Right renal pelvis (tissue), 4 donors: ENCODE measurements around the gene PRKCB. TPM values are rescaled to one million over a fixed set of nuclear protein-coding genes. Genes with fewer than 3 reads are reported as not detected.
A peak's percentile ranks its signal among the peaks of the same experiment; 100 is the strongest.
"Not testable (repeated sequence)": the region's sequence is repeated elsewhere in the genome, so short reads cannot be mapped to it uniquely, and the experiment has no call there.

Experiments
- DNase-seq, 4 donors: peaks; one replicate each; pipeline ENCODE4 v3.0.0-alpha.2; 2013; ENCODE audit warnings: low read depth in 4 of 4, low spot score in 3 of 4, missing footprints in 1 of 4
- polyA plus RNA-seq, 4 donors: library from polyadenylated mRNA; unstranded; fragments of 120-200 nt; gene quantifications; one replicate each; pipeline ENCODE4 v1.2.1, GENCODE V29; 2013; ENCODE audit not compliant: insufficient read length in 4 of 4

Gene PRKCB
- polyA plus RNA-seq, 4 donors = 3.6 to 4.3 (median 4.0) TPM

DNA sequence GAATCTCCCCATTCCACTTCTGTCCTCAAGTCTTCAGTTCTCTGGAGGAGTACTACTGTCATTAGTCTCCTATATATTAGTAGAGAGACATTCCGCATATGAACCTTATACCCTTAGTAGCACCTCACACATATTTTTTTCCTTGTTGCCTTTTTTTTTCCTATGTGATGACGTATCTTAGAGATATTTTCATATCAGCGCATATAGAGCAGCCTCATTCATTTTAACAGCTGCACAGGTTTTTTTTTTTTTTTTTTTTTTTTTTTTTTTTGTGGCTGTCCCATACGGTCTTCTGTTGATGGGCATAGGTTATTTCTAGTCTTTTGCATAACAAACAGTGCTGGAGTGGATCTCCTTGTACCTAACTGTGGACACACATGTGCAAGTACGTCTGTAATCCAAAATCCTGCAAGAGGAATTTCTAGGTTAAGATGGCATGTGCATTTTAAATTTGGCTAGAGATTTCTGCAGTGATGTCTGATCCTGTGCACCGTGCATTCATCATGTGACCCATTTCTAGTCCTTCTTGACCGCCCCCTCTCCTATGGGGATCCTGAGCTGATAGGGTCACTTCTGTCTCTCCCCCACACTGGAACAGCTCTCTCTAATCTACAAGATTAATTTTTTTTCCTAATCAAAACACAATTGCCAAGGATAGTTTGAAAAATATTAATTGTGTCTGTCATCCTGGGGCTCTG is 64.8 kb downstream of the PRKCB start:
- no peak for DNase-seq

DNA sequence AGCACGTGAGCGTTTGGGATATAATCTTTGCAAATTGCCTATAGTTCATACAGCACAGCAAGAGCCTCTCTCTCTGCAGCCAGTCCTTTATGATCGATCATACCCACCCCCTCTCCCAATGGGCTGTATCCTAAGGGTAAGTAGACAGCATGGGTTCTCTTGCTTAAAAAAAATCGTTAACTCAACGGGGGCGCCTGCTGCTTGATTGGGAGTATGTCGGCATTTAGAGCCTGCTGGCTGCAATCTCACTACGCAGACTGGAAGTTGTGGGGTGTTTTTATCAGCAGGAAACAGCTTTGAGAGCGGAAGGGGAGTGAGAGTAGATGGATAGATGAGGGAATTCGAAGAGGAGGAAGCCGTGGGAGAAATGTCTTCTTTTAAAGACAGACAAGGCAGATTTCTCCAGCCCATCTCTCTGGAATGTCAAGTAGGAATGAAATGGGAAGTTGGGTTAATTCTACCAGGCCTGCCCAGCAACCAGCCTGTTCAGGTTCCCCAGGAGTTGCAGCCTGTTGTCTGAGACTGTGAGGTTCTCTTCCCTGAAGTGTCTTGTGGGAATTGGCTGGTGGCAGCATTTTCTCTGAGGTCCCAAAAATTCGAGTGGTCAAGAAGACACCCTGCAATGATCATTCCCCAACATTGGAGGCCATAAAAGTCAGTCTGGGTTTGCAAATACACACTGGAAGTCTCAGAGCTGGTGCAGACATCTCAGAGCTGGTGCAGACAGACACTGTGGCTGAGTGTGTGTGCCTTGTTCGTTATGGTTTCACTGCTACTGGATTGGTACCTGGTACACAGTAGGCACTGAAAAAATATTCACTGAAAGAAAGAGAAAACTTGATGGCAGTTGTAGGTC is 65.6 kb downstream of the PRKCB start:
- peak in 1 of 4 donors; percentile 1 for DNase-seq

DNA sequence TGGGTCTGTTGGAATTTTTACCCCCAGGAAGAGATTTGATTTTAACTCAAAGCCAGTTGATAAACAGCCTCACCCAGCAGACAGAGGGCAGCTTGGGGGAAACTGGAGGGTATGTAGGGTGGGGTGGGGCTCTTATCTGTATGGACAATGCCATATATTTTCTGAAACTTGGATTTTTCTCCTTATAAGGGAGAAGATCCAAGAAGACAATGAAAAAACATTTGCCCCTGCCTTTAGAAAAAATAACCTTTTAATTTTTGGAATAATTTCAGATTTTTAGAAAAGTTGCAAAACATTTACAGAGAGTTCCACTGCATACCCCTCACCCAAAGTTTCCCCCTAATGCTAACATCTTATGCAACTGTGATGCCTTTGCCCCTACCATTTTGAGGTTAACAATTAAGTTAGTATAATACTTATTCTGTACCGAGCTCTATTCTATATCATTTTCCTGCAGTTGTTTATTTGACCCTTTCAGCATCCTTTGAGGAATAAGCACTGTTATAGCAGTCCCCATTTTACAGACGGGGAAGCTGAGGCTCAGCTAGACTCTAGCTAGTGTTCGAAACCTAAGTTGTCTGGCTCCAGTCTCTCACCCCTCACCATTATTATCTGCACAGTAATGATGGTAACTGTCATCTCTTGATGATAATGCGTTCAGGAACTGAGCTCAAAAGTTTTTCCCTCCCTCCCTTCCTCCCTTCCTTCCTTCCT is 66.4 kb downstream of the PRKCB start:
- no peak for DNase-seq

DNA sequence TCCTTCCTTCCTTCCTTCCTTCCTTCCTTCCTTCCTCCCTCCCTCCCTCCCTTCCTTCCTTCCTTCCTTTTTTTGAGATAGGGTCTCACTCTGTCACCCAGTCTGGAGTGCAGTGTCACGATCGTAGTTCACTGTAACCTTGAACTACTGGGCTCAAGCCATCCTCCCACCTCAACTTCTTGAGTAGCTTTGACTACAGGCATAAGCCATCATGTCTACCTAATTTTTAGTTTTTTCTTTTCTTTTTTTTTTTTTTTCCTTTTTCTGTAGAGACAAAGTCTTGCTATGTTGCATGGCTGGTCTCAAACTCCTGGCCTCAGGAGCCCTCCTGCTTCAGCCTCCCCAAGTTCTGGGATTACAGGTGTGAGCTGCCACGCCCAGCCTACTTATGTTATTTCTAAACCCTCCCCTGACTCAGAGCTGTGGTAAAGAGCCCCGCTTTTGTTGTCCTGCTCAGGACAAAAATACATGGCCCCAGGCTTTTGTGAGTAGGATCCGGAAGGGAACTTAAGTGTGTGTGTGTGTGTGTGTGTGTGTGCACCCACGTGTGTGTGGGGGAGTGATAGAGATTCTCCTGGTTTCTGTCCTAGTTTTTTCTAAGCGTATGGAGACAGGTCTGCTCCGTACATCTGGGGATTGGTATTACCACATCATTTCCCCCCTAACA is 67.1 kb downstream of the PRKCB start:
- no peak for DNase-seq

DNA sequence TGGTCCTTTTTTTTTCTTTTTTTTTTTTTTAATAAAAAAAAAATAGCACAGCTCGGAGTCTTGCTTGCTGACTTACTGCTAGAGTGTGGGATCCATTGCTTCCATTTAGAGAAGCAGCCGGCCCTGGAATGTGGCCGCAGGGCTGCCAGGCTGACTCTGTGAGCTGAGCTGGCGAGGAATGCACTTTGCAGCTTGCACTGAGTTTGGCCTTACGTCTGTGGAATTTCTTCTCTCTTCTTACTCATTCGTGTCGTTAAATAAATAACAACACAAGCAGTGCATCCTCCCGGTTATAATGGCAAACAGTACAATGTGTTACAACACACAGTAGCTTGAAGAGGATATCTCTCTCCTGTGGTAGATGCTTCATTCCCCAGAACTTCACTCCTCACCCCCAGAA is 69.2 kb downstream of the PRKCB start:
- DNase-seq = peak in 3 of 4 donors; percentile 3 to 43 (median 31)

DNA sequence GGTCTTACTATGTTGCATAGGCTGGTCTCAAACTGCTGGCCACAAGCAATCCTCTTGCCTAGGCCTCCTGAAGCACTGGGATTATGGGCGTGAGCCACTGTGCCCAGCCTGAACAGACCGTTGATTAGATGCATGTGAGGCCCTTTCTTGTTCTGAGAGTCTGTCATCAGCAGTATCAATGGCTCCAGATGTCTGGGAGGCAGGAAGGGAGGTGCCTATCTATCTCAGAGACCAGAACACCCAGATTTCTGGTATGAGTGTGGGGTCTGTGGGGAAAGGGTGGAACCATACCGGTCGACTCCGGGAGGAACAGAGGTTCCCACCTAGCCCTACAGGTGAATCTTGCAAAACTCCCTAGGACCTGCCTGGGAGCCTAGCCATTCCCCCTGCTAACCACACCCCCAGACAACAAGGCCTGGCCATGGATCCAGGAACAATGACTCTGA is 71.7 kb downstream of the PRKCB start:
- DNase-seq = no peak

DNA sequence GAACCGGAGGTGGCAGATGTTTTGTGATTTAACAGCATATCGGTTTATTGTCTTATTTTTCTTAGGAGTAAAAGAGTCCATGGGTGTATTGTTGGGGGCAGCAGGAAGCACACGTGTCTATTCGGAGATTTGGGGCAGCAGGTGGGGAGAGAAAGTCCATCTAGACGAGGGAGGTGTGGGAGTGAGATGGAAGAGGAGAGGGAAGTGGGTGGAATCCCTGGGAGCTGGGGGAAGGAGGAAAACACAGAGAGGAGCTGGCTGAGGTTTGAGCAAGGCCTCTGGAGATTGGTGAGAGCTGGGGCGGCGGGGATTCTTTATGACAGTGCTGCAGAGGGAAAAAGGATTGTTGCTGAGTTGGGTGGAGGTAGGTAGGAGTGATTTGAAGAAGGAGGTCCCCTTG is 72.1 kb downstream of the PRKCB start:
- DNase-seq = no peak

DNA sequence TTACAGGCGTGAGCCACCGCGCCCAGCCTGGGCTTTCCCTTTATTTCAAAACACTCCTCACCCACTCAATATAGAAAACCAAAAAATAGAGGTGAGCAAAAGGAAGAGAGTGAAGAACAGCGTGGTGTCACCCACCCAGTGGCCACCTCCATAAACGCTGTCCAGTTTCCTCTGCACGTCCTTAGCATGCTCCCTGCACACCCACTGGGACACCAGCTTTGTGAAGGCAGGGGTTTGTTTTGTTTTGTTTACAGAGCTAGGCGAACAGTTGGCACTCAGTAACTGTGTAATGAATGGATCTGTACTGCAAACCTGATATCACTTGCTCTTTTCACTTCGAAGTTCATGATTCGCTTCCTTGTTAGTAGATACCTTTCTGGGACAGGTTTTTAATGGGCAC is 73.0 kb downstream of the PRKCB start:
- DNase-seq = no peak

DNA sequence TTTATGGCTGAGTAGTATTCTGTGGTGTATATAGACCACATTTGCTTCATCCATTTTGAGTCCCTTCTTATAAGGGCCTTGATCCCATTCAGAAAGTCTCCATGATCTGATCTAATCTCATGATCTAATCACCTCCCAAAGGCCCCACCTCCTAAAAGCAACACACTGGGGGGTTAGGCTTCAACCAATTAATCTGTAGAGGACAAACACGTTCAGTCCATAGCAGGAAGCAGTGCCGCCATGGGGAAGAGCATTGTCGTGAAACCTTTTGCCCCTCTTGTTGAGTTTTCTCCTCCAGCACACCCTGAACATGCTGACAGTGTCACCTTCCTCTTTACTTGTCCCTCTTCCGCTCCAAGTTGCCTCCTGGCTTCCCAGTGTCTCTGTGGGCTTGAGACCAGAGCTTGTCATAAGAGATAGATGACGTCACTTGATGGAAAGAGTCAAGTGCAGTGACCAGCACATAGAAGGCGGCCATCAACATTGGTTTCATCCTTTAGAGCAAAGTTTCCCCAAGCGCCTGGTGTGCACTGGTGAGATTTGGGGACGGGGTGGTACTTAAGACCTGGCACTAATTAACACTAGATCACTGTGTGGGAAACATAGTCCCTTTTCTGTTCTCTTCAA is 74.1 kb downstream of the PRKCB start:
- DNase-seq = no peak

DNA sequence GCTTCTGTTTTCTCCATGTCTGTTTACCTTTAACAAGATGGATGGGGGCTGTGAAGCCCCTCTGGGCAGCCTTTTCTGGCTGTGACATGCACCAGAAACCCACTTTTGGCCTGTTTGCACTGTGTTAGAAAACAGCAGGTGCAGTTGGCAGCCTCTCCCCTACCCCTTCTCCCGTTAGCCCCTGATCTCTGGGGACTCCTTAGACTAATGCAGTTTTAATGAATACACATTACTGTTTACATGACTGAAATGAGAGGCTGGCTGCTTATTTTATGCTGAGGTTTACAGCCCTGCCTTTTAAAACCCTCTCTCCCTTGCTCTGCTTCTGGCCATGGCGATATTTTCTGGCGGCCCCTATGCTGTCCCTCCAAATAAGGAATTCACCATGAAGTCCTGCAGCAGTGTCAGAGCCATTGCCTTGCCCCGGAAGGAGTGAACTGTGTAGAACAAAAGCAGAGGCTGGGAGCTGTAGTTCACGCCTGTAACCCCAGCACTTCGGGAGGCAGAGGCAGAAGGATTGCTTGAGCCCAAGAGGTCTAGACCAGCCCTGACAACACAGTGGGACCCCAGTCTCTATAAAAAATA is 79.3 kb downstream of the PRKCB start:
- DNase-seq = no peak

DNA sequence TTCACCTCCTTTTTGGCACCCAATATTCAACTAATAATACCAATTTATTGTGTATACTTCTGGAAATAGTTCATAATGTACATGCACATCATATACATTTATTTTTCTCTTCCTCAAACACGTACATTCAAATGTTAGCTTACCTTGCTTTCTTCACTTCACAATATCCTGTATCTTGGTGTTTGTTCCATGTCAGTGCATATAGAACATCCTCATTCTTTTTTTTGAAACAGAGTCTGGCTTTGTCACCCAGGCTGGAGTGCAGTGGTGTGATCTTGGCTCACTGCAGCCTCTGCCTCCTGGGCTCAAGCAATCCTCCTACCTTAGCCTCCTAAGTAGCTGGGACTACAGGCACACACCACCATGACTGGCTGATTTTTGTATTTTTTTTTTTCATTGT is 80.8 kb downstream of the PRKCB start:
- not testable (repeated sequence) for DNase-seq

DNA sequence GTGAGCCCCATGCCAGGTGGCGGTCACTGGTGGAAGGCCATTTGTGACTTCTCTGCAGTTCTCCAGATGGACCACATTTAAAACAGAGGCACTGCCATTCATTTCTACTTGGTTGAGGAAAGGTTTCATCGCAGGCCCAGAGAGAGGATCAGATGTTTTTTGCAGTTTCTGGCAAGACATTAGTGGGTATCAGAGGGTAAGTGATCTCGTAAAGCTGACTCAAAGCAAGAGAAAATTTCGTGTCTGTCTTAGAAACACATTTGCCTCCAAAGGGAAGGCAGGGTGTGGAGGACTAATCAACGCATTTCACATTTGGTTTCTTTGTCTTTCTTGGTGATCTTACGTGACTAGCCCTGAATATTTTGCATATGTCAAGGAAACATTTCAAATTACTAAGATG is 81.8 kb downstream of the PRKCB start:
- no peak for DNase-seq

DNA sequence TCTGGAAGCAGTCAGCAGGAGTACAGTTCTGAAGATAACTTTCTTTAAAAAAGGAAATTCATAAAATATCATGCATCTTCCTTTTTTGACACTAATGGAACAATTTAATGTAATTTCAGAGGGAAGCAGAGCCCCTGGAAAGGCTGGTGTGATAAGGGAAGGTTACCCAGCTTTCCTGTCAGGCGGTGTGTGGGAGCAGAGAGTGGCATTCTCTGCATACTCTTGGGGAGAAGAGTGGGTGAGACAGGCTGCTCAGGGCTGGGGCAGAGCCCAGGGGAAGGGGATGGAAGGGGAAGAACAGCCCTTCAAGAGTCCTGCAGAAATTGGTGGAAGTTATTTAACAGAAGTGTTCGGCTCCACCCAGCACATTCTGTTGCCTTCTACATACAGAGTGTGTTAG is 84.7 kb downstream of the PRKCB start:
- DNase-seq = no peak

DNA sequence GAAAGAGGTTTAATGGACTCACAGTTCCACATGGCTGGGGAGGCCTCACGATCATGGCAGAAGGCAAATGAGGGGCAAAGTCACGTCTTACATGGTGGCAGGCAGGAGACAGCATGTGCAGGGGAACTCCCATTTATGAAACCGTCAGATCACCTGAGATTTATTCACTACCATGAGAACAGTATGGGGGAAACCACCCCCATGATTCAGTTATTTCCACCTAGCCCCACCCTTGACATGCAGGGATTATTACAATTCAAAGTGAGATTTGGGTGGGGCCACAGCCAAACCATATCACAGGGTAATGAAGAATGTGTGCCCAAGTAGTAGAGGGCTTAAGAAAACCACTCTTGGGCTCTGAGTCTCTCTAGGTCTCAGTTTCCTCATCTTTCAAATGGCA is 85.1 kb downstream of the PRKCB start:
- no peak for DNase-seq

DNA sequence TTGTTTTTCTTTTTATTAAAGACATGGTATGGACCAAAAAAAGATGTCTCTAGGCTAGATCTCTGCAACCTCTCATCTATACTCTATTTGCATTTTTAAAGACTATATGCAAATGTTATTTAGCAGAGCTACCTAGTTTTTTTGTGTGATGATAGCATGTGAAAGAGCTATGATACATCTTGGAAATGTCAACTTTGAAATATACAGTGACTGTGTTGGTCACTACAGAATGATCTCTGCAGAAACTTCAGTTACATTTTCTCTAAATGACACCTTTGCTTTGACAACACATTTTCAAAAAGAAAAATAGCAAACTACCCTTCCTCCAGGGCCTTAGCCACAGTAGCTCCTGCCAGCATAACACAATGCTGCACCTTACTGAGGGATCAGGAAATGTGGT is 86.6 kb downstream of the PRKCB start:
- DNase-seq = no peak

DNA sequence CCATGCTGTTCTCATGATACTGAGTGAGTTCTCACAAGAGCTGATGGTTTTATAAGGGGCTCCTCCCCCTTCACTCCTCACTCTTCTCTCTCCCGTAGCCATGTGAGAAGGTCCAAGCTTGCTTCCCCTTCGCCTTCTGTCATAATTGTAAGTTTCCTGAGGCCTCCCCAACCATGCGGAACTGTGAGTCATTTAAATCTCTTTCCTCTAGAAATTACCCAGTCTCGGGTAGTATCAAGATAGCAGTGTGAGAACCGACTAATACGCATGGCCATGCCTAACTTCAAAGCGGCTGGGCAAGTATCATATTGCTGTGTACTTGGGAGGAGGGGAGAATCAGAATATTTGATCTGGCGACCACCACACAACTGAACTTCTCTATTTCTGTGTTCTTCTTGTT is 88.3 kb downstream of the PRKCB start:
- DNase-seq = no peak

DNA sequence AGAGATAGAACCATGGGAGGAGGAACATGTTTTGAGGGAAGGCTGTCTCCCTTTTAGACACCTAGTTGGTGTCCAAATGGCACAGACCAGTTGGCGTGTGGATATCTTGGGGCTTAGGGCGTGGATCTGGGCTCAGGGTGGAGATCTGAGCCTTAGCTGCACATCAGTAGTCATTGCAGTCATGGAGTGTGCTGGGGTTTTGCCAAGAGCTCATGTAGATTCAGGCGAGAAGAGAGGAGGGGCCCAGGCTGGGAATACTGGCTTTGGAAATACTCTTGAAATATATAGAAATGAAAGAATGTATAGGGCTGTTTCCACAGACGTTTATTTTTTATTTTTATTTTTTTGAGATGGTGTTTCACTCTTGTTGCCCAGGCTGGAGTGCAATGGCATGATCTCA is 92.0 kb downstream of the PRKCB start:
- DNase-seq = no peak

DNA sequence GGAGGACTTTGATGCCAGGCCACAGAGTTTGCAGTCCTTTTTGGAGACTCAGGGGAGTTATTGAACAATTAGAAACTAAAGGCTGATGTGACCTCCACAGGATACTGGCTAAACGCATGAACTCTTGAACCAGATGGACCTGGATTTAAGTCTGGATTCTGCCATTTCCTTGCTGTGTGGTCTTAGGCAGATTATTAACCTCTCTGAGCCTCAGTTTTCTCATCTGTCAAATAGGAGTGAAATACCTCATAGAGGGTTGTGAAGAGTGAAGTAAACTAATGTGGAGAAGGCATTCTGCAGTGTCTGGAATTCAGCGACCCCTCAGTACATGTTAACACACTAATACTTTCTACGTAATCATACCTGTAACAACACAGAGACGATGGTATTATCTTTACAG is 93.5 kb downstream of the PRKCB start:
- DNase-seq = no peak

DNA sequence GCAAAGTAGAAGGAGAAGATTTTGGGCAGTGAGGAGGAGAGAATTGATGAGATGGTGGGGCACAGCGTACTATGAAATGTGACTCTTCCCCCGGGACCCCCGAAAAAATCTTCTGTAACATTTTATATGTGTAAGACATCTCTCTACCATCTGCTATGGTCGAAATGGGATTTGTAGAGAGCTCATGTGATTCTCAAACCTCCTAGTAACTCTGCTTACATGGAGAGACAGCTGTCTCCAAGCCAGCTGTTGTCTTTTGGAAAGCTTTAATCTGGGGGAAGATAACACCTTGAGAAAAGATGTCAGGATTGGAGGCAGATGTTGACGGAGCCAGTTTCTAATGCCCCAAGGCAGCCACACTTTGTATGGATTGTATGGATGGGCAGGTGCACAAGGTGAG is 94.1 kb downstream of the PRKCB start:
- DNase-seq = no peak

DNA sequence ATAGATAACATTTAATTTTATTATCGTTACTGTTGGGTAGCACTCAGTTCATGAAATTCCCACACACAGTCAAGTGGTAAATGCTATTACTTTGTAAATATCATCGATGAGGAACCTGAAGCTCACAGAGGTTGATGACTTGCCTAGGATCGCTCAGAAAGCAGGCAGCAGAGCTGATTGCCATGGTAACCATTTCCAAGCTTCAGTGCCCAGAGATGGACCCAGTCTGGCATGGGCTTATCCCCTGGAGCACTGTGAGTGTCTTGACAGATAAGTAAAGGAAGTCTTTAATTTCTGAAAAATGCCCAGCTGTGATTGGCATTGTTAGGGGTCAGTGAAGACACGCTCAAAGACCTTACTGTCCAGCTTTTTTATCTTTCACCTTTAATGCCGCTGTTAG is 95.0 kb downstream of the PRKCB start:
- no peak for DNase-seq
